Tibial nerve (tissue), 4 donors: ENCODE data around the gene OAS3. TPM values are rescaled to one million over a fixed set of nuclear protein-coding genes. Genes with fewer than 3 reads are reported as not detected.

Experiments
- DNase-seq, 2 donors: peaks; one replicate each; pipeline ENCODE4 v3.0.0-alpha.2; 2019; ENCODE audit warnings: low spot score in 2 of 2
- H3K27ac ChIP-seq, 4 donors: fragments of 200-600 bp; sonication (generic) in 3 of 4; one replicate each; pipeline ENCODE4 v1.5.1; 2017 to 2019; ENCODE audit warnings: mild to moderate bottlenecking in 1 of 4
- H3K27me3 ChIP-seq, 2 donors: fragments of 200-600 bp; sonication (generic) in 1 of 2; one replicate each; pipeline versions ENCODE4 v1.5.1 to v1.6.0; 2017 to 2019
- H3K36me3 ChIP-seq, 3 donors: fragments of 200-600 bp; sonication (generic); one replicate each; pipeline ENCODE4 v1.5.1; 2018 to 2019
- H3K4me1 ChIP-seq, 4 donors: fragments of 200-600 bp; sonication (generic) in 3 of 4; one replicate each; pipeline ENCODE4 v1.5.1; 2017 to 2019
- H3K4me3 ChIP-seq, 4 donors: fragments of 200-600 bp; sonication (generic) in 3 of 4; one replicate each; pipeline ENCODE4 v1.5.1; 2017 to 2019; ENCODE audit warnings: mild to moderate bottlenecking in 1 of 4, moderate library complexity in 1 of 4
- H3K9me3 ChIP-seq, 4 donors: fragments of 200-600 bp; sonication (generic) in 3 of 4; one replicate each; pipeline ENCODE4 v1.5.1; 2017 to 2019
- CTCF ChIP-seq, 5 experiments: fragments of 200-600 bp in 3 of 5; fragments of 450-650 bp in 2 of 5; sonication (generic) in 3 of 5; IDR thresholded peaks; one replicate each; pipeline ENCODE4 v1.5.1; 2016 to 2019; ENCODE audit warnings: antibody characterized with exemption in 5 of 5, mild to moderate bottlenecking in 3 of 5, moderate library complexity in 2 of 5
- EP300 ChIP-seq, 2 donors: sonication (generic); formaldehyde crosslinking; IDR thresholded peaks; one replicate each; pipeline ENCODE4 v1.6.1; 2017; ENCODE audit warnings: antibody characterized with exemption in 2 of 2, mild to moderate bottlenecking in 1 of 2
- POLR2A ChIP-seq, 2 donors: fragments of 450-650 bp; IDR thresholded peaks; one replicate each; pipeline ENCODE4 v1.6.1; 2017; ENCODE audit warnings: antibody characterized with exemption in 2 of 2, mild to moderate bottlenecking in 2 of 2, moderate library complexity in 2 of 2
- WGBS, 2 donors: methylation state at CpG; one replicate each; pipeline ENCODE4 v1.1.5; 2018; 5-methylcytosine and 5-hydroxymethylcytosine counted together
- total RNA-seq, 4 donors: library from RNA; depleted of rRNA; stranded (reverse); fragments of >200 nt; gene quantifications; one replicate each; pipeline ENCODE4 v1.1.0, GENCODE V29; 2016

OAS3 gene
- total RNA-seq, 4 donors from 2014 or later: 5.7 to 16.5 (median 11.3) TPM

DNA sequence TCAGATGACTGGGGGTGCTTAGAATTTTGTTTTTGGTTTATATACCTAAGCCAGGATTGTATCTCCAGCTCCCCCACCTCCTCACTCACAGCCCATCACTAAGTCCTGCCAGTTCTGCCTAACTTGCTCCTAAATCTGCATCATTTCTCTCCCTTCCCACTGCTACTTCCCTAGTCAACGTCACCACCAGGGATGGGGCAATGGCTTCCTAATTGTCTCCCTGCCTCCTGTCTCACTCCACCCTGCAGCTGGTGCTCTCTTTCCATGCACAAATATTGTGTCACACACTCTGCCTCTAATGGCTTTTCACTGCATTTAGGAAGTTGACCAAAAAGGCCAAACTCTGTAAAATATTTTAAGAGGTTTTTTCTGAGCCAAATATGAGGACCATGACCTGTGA is 51.5 kb downstream of the OAS3 start:
- 34 to 53% methylated on average over 1 of the region's 1 CpG for WGBS, 2 donors
- TF ChIP-seq POLR2A (IDR thresholded peaks at IDR 0.05): no peak
- no peaks in the 10 kb centered on the region for H3K4me1 ChIP-seq
- peaks cover 0 to 21% (median 4%) of the 10 kb centered on the region in 3 donors for H3K36me3 ChIP-seq
- no peak overlapping the region for H3K27ac ChIP-seq
- H3K4me3 ChIP-seq: no peak overlapping the region
- no peaks in the 10 kb centered on the region for H3K9me3 ChIP-seq
- no peak for DNase-seq
- H3K27me3 ChIP-seq: no peaks in the 10 kb centered on the region

- H3K4me3 ChIP-seq: no peak overlapping the region
- H3K9me3 ChIP-seq: no peaks in the 10 kb centered on the region
- 0% methylated on average over 2 of the region's 2 CpGs for WGBS, 2 donors
- TF ChIP-seq EP300 (IDR thresholded peaks at IDR 0.05) (no peak), CTCF (IDR thresholded peaks at IDR 0.05) (peak; percentile 42 to 85 (median 61))
- H3K36me3 ChIP-seq: peaks cover 0 to 34% (median 11%) of the 10 kb centered on the region in 3 donors
- H3K27me3 ChIP-seq: no peaks in the 10 kb centered on the region
- H3K27ac ChIP-seq: no peak overlapping the region
- DNase-seq: peak; percentile 18 to 45
- no peaks in the 10 kb centered on the region for H3K4me1 ChIP-seq
Measured at GRCh38 chr12:112992541-112993398, 54.5 kb downstream of the OAS3 start.

DNA sequence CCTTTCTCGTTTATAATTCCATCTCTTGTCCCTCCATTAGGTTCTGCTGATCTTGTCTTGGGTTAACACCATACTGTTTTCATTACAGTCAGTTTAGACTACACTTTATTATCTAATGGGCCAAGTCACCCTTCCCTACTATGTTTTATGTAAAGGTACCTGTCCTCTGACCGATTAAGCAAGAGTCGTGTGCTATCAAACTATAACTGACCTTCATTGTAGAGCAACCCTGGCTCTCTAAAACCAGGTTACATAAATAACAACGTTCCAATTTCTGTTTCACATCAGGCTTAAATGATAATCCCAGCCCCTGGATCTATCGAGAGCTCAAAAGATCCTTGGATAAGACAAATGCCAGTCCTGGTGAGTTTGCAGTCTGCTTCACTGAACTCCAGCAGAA is 56.7 kb downstream of the OAS3 start:
- Histone ChIP-seq H3K36me3 (peaks cover 0 to 35% (median 8%) of the 10 kb centered on the region in 3 donors), H3K4me1 (no peaks in the 10 kb centered on the region), H3K27ac (no peak overlapping the region), H3K9me3 (peaks cover 0 to 7% (median 0%) of the 10 kb centered on the region in 4 donors), H3K4me3 (no peak overlapping the region), H3K27me3 (no peaks in the 10 kb centered on the region)
- DNase-seq: no peak
- 73 to 77% methylated on average over 5 of the region's 5 CpGs for WGBS, 2 donors
- TF ChIP-seq EP300 (IDR thresholded peaks at IDR 0.05): no peak
- no peak for TF ChIP-seq POLR2A (IDR thresholded peaks at IDR 0.05)
- TF ChIP-seq CTCF (IDR thresholded peaks at IDR 0.05): no peak

- H3K36me3 ChIP-seq: peaks cover 0 to 40% (median 8%) of the 10 kb centered on the region in 3 donors
- no peak for DNase-seq
- no peak for TF ChIP-seq EP300 (IDR thresholded peaks at IDR 0.05)
- TF ChIP-seq CTCF (IDR thresholded peaks at IDR 0.05): no peak
- TF ChIP-seq POLR2A (IDR thresholded peaks at IDR 0.05): no peak
Measured at GRCh38 chr12:112996501-112996900, 58.2 kb downstream of the OAS3 start.

GRCh38 chr12:112997506-112997905 is 59.2 kb downstream of the OAS3 start:
- Histone ChIP-seq H3K27me3 (no peaks in the 10 kb centered on the region), H3K27ac (no peak overlapping the region), H3K4me1 (no peaks in the 10 kb centered on the region), H3K4me3 (no peak overlapping the region), H3K9me3 (peaks cover 0 to 7% (median 0%) of the 10 kb centered on the region in 4 donors), H3K36me3 (peaks cover 0 to 40% (median 8%) of the 10 kb centered on the region in 3 donors)
- DNase-seq: no peak
- 89% methylated on average over 7 of the region's 7 CpGs for WGBS, 2 donors
- no peak for TF ChIP-seq EP300 (IDR thresholded peaks at IDR 0.05)
- no peak for TF ChIP-seq POLR2A (IDR thresholded peaks at IDR 0.05)
- no peak for TF ChIP-seq CTCF (IDR thresholded peaks at IDR 0.05)

More at GRCh38 chr12:112996501-112996900, 58.2 kb downstream of the OAS3 start:
- no peak overlapping the region for H3K4me3 ChIP-seq
- peaks cover 0 to 7% (median 0%) of the 10 kb centered on the region in 4 donors for H3K9me3 ChIP-seq
- H3K27ac ChIP-seq: no peak overlapping the region
- 81 to 85% methylated on average over 8 of the region's 8 CpGs for WGBS, 2 donors
- H3K4me1 ChIP-seq: no peaks in the 10 kb centered on the region
- no peaks in the 10 kb centered on the region for H3K27me3 ChIP-seq
